HG03064 (cell line): ENCODE data around the gene OR8B3.

ENCODE experiments used
- ATAC-seq: cut with Tn5 transposase; IDR thresholded peaks from one replicate; pipeline ENCODE4 v1.9.1; 2021; ENCODE audit warnings: low read depth; ENCODE audit not compliant: unreplicated experiment

The OR8B3 gene

GRCh38 chr11:124380585-124380984 lies 18.2 kb downstream of the OR8B3 start:
- no peak for ATAC-seq

- no peak for ATAC-seq
Observed at GRCh38 chr11:124376280-124376679, 22.5 kb downstream of the OR8B3 start.

GRCh38 chr11:124359566-124359965 lies 39.3 kb downstream of the OR8B3 start:
- ATAC-seq = no peak

- no peak for ATAC-seq
Observed at GRCh38 chr11:124346311-124346955, 52.4 kb downstream of the OR8B3 start.
